Hematopoietic multipotent progenitor cell (in vitro differentiated cells): ENCODE measurements around the gene FKBP1B. TPM values are rescaled to one million over a fixed set of nuclear protein-coding genes. Genes with fewer than 3 reads are reported as not detected.
"Not testable (repeated sequence)": the region's sequence is repeated elsewhere in the genome, so short reads cannot be mapped to it uniquely, and the experiment has no call there.

Experiments used
- DNase-seq, 3 donors: peaks; one replicate each; pipeline ENCODE4 v3.0.0-alpha.2; 2011 to 2015; ENCODE audit warnings: low read depth in 2 of 3, low spot score in 2 of 3
- small RNA-seq: library from RNA; depleted of rRNA; stranded (forward); fragments of <200 nt; gene quantifications from one replicate; pipeline ENCODE3, GENCODE V24; 2012
- total RNA-seq: library from RNA; depleted of rRNA; stranded (reverse); fragments of >200 nt; gene quantifications from one replicate; pipeline ENCODE4 v1.2.3, GENCODE V29; 2012

Gene FKBP1B
- total RNA-seq, 1 donor = 3.5 TPM

GRCh38 chr2:24095171-24095677, 45.7 kb downstream of the FKBP1B start:
- DNase-seq = not testable (repeated sequence)

- DNase-seq = not testable (repeated sequence)
Observed at GRCh38 chr2:24100732-24101131, 51.2 kb downstream of the FKBP1B start.

GRCh38 chr2:24101992-24102391, 52.5 kb downstream of the FKBP1B start:
- no peak for DNase-seq

- DNase-seq = no peak
Observed at GRCh38 chr2:24102677-24103076, 53.1 kb downstream of the FKBP1B start.

- DNase-seq = no peak
Observed at GRCh38 chr2:24104110-24104650, 54.6 kb downstream of the FKBP1B start.

- DNase-seq = no peak
Observed at GRCh38 chr2:24104906-24105305, 55.4 kb downstream of the FKBP1B start.

- DNase-seq = no peak
Observed at GRCh38 chr2:24105816-24106215, 56.3 kb downstream of the FKBP1B start.

- DNase-seq = no peak
Observed at GRCh38 chr2:24106786-24107185, 57.2 kb downstream of the FKBP1B start.

GRCh38 chr2:24107336-24107735, 57.8 kb downstream of the FKBP1B start:
- DNase-seq = no peak

- DNase-seq = not testable (repeated sequence)
Observed at GRCh38 chr2:24109431-24109830, 59.9 kb downstream of the FKBP1B start.

- no peak for DNase-seq
Observed at GRCh38 chr2:24110660-24111303, 61.2 kb downstream of the FKBP1B start.

- DNase-seq = no peak
Observed at GRCh38 chr2:24111407-24111901, 61.9 kb downstream of the FKBP1B start.

Small RNAs within 50 kb of the gene (small RNA-seq; reads per million reads assigned to genes)
- gene RNU6-370P = not detected

Other genes starting within 250 kb of the FKBP1B start
- 11.8 TPM for gene ATAD2B, start 122.6 kb upstream of the FKBP1B start, total RNA-seq
- gene UBXN2A, start 109.3 kb upstream of the FKBP1B start, total RNA-seq = 5.7 TPM
- gene MFSD2B, start 39.7 kb upstream of the FKBP1B start, total RNA-seq = 4.8 TPM
- 7.8 TPM for gene WDCP, start 2.4 kb upstream of the FKBP1B start, total RNA-seq
- gene SF3B6, start 26.6 kb downstream of the FKBP1B start, total RNA-seq = 52.8 TPM
- gene TP53I3, start 35.1 kb downstream of the FKBP1B start, total RNA-seq = 29.6 TPM
- 0.81 TPM for gene PFN4, start 73.6 kb downstream of the FKBP1B start, total RNA-seq
- 8.1 TPM for gene FAM228B, start 73.7 kb downstream of the FKBP1B start, total RNA-seq
- gene FAM228A, start 125.3 kb downstream of the FKBP1B start, total RNA-seq = 0.27 TPM